A549 (cell line): ENCODE results near the gene POLR1B. TPM values are rescaled to one million over a fixed set of nuclear protein-coding genes. Genes with fewer than 3 reads are reported as not detected.

Experiments
- ATAC-seq, 2 experiments: fragments of 200-7000 bp in 1 of 2; fragments of >200 bp in 1 of 2; cut with Nextera tagmentation in 1 of 2; cut with Tn5 transposase in 1 of 2; 3 replicates each; pipeline versions ENCODE4 v1.8.0 to v1.9.1; 2018 to 2020; ENCODE audit warnings: mild to moderate bottlenecking in 1 of 2, moderate library complexity in 1 of 2
- CTCF ChIA-PET: fragments of 300-600 bp; sonication (Branson Sonifier 250); formaldehyde crosslinking; extraction: SDS; loops from one replicate; lab custom pipeline; 2021; ENCODE audit warnings: antibody characterized with exemption, inconsistent platforms; lab: Yijun Ruan, JAX
- POLR2A ChIA-PET: fragments of 350-600 bp; formaldehyde crosslinking; extraction: SDS; loops from one replicate; lab custom pipeline; 2021; ENCODE audit warnings: antibody characterized with exemption, inconsistent platforms; lab: Yijun Ruan, JAX
- DNase-seq, 2 experiments: peaks; one replicate each; pipeline versions ENCODE4 v3.0.0 to v3.0.0-alpha.2; 2011 to 2016; ENCODE audit warnings: low read depth in 1 of 2, low spot score in 1 of 2
- FAIRE-seq: peaks from 2 replicates; lab custom pipeline; 2011; peaks lifted over from hg19 to GRCh38; lab: Jason Lieb, UNC
- H3K27ac ChIP-seq, 2 experiments: fragments of >200 bp; sonication (Bioruptor Twin); formaldehyde crosslinking; 3 replicates each; pipeline ENCODE4 v1.5.1; 2016 to 2017
- H3K4me1 ChIP-seq: fragments of >200 bp; sonication (Bioruptor Twin); formaldehyde crosslinking; 3 replicates; pipeline ENCODE4 v1.6.1; 2016
- H3K4me2 ChIP-seq: fragments of >200 bp; sonication (Bioruptor Twin); formaldehyde crosslinking; 3 replicates; pipeline ENCODE4 v1.6.1; 2016
- H3K4me3 ChIP-seq: fragments of >200 bp; sonication (Bioruptor Twin); formaldehyde crosslinking; 3 replicates; pipeline ENCODE4 v1.5.1; 2016
- H3K9me3 ChIP-seq: fragments of >200 bp; sonication (Bioruptor Twin); formaldehyde crosslinking; 3 replicates; pipeline ENCODE4 v1.6.1; 2016
- BHLHE40 ChIP-seq: IDR thresholded peaks from 2 replicates; pipeline ENCODE4 v1.6.1; 2012; ENCODE audit warnings: low read depth, low read length, inconsistent platforms
- CBX8 ChIP-seq: fragments of 200-600 bp; sonication (generic); IDR thresholded peaks from 2 replicates; pipeline ENCODE4 v1.6.1; 2016
- CEBPB ChIP-seq, 2 experiments: fragments of >200 bp in 1 of 2; sonication (Bioruptor Twin) in 1 of 2; formaldehyde crosslinking in 1 of 2; IDR thresholded peaks; 2 replicates each; pipeline ENCODE4 v1.6.1; 2012 to 2016
- CHD2 ChIP-seq: fragments of 150-350 bp; IDR thresholded peaks from 2 replicates; pipeline ENCODE4 v1.6.1; 2014; ENCODE audit warnings: low read length; ENCODE audit not compliant: partially characterized antibody
- CHD4 ChIP-seq: fragments of 200-600 bp; sonication (generic); IDR thresholded peaks from 2 replicates; pipeline ENCODE4 v1.6.1; 2016; ENCODE audit warnings: antibody characterized with exemption, mild to moderate bottlenecking, borderline replicate concordance
- EHF ChIP-seq: fragments of 250-450 bp; sonication (Bioruptor Pico); IDR thresholded peaks from 2 replicates; pipeline ENCODE4 v1.5.0; 2020; ENCODE audit warnings: mild to moderate bottlenecking
- ESRRA ChIP-seq: fragments of 150-350 bp; IDR thresholded peaks from 2 replicates; pipeline ENCODE4 v1.6.1; 2014; ENCODE audit warnings: mild to moderate bottlenecking, low read length, borderline replicate concordance
- FOSB ChIP-seq: fragments of 250-450 bp; sonication (Bioruptor Pico); IDR thresholded peaks from 2 replicates; pipeline ENCODE4 v1.5.0; 2020; ENCODE audit warnings: mild to moderate bottlenecking, moderate library complexity
- FOSL2 ChIP-seq, 2 experiments: fragments of 450-650 bp in 1 of 2; fragments of >200 bp in 1 of 2; sonication (Bioruptor Twin) in 1 of 2; formaldehyde crosslinking; IDR thresholded peaks; 2 replicates each; pipeline versions ENCODE4 v1.5.0 to v1.6.1; 2016 to 2020; ENCODE audit warnings: mild to moderate bottlenecking in 1 of 2, moderate library complexity in 1 of 2
- FOXS1 ChIP-seq: fragments of 250-450 bp; sonication (Bioruptor Pico); IDR thresholded peaks from 2 replicates; pipeline ENCODE4 v1.5.0; 2020; ENCODE audit warnings: mild to moderate bottlenecking, moderate library complexity
- HDAC2 ChIP-seq: fragments of 200-600 bp; sonication (generic); IDR thresholded peaks from 2 replicates; pipeline ENCODE4 v1.6.1; 2016
- HEYL ChIP-seq: fragments of 250-450 bp; sonication (Bioruptor Pico); IDR thresholded peaks from 2 replicates; pipeline ENCODE4 v1.8.0; 2021; ENCODE audit warnings: mild to moderate bottlenecking, moderate library complexity
- MAZ ChIP-seq: fragments of 150-350 bp; IDR thresholded peaks from 2 replicates; pipeline ENCODE4 v1.6.1; 2014; ENCODE audit warnings: antibody characterized with exemption, low read depth, low read length, borderline replicate concordance
- MYC ChIP-seq: IDR thresholded peaks from 2 replicates; pipeline ENCODE4 v1.6.1; 2012; ENCODE audit warnings: mild to moderate bottlenecking, inconsistent platforms, low read length, improper control_type of control experiment, borderline replicate concordance
- NFE2L2 ChIP-seq: fragments of 150-350 bp; conservative IDR thresholded peaks from 2 replicates; pipeline ENCODE4 v1.6.1; 2014; ENCODE audit warnings: low read length
- NPAS2 ChIP-seq: fragments of 250-450 bp; sonication (Bioruptor Pico); IDR thresholded peaks from 2 replicates; pipeline ENCODE4 v1.8.0; 2022; ENCODE audit warnings: mild to moderate bottlenecking, moderate library complexity, borderline replicate concordance
- PHF8 ChIP-seq: fragments of 200-600 bp; sonication (generic); IDR thresholded peaks from 2 replicates; pipeline ENCODE4 v1.6.1; 2016; ENCODE audit warnings: low read depth, mild to moderate bottlenecking, antibody characterized with exemption, moderate library complexity, borderline replicate concordance
- POLR2A ChIP-seq: IDR thresholded peaks from 2 replicates; pipeline ENCODE4 v1.6.1; 2012; ENCODE audit warnings: mild to moderate bottlenecking, low read length
- SREBF2 ChIP-seq: fragments of 450-650 bp; IDR thresholded peaks from 2 replicates; pipeline ENCODE4 v1.6.1; 2014; ENCODE audit warnings: mild to moderate bottlenecking, moderate library complexity
- TP53 ChIP-seq: fragments of 250-450 bp; sonication (Bioruptor Pico); IDR thresholded peaks from 2 replicates; pipeline ENCODE4 v1.5.0; 2021; ENCODE audit warnings: mild to moderate bottlenecking, moderate library complexity
- ZC3H11A ChIP-seq: fragments of 450-650 bp; IDR thresholded peaks from 2 replicates; pipeline ENCODE4 v1.6.1; 2014; ENCODE audit warnings: antibody characterized with exemption, mild to moderate bottlenecking
- ZNF302 ChIP-seq: fragments of 250-450 bp; sonication (Bioruptor Pico); IDR thresholded peaks from 2 replicates; pipeline ENCODE4 v1.9.0; 2021; ENCODE audit warnings: inconsistent platforms, mild to moderate bottlenecking, moderate library complexity
- WGBS: methylation state at CpG from one replicate; pipeline ENCODE4 v1.1.6; 2017; ENCODE audit errors: missing lambda C conversion rate; 5-methylcytosine and 5-hydroxymethylcytosine counted together
- polyA plus RNA-seq, 4 experiments: library from polyadenylated mRNA; depleted of rRNA in 3 of 4; stranded (reverse); fragments of >200 nt; fragmentation: RNase III in 1 of 4; extraction: RNeasy Plus Mini Kit Qiagen cat#74134 plus additional on column Dnase treatment in 1 of 4; gene quantifications; 2 replicates in 3 of 4; 3 replicates in 1 of 4; pipeline ENCODE4 v1.2.3, GENCODE V29; 2011 to 2017
- TF ChIP-seq, protein P1 (sequence below): IDR thresholded peaks from 2 replicates; pipeline ENCODE4 v1.6.1; 2012; ENCODE audit warnings: low read depth, borderline replicate concordance
- TF ChIP-seq, protein P2 (sequence below): fragments of >200 bp; sonication (Bioruptor Twin); formaldehyde crosslinking; IDR thresholded peaks from 3 replicates; pipeline ENCODE4 v1.5.1; 2016
- TF ChIP-seq, protein P3 (sequence below): fragments of 150-350 bp; IDR thresholded peaks from 2 replicates; pipeline ENCODE4 v1.6.1; 2014; ENCODE audit warnings: low read depth, mild to moderate bottlenecking, low read length
- TF ChIP-seq, protein P4 (sequence below): fragments of >200 bp; sonication (Bioruptor Twin); formaldehyde crosslinking; IDR thresholded peaks from 2 replicates; pipeline ENCODE4 v1.6.1; 2016

POLR1B gene
- polyA plus RNA-seq, 2 of the 4 experiments (the other 2 are of a cell fraction): 18.9 to 41.2 TPM

DNA sequence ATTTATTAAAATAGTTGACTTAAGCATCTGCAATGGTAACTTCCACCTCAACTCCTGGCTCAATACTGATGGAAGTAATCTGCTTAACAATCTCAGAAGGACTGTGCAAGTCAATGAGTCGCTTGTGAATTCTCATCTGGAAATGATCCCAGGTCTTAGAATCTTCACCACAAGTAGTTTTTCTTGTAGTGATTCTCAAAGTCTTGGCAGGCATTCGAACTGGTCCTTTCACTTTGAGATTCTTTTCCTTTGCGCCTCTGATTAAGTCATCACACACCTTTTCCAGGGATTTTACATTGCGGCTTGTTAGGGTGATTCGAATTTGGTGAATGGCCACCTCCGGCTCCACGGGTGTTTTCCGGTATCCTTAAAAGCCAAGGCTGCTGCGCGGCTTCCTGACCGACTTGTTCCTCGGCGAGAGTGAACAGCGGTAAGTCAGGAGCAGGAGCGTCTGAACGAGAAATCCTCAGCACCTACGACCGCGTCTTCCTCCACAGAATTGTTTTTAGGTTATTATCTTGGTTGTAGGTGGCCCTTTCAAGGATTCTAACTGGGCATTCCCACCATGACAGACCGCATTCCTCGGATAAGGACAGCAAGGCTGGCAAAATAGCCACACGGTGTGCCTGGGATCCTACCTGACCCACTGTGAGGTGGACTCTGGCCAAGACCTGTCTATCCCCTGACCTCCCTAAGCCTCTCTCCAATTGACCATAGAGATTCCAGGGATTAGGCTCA, 79.7 kb downstream of the POLR1B start:
- H3K27ac ChIP-seq: peak overlapping the region; percentile 44 to 93
- H3K4me1 ChIP-seq: peaks cover 58% of the 10 kb centered on the region
- no peak for ATAC-seq
- TF ChIP-seq NPAS2 (CRISPR knock-in tag) (no peak), HDAC2 (no peak), ZC3H11A (no peak), MAZ (no peak), PHF8 (no peak), MYC (no peak), POLR2A (no peak), HEYL (no peak)
- TF ChIP-seq, protein P1, sequence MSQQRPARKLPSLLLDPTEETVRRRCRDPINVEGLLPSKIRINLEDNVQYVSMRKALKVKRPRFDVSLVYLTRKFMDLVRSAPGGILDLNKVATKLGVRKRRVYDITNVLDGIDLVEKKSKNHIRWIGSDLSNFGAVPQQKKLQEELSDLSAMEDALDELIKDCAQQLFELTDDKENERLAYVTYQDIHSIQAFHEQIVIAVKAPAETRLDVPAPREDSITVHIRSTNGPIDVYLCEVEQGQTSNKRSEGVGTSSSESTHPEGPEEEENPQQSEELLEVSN: no peak
- TF ChIP-seq, protein P2, sequence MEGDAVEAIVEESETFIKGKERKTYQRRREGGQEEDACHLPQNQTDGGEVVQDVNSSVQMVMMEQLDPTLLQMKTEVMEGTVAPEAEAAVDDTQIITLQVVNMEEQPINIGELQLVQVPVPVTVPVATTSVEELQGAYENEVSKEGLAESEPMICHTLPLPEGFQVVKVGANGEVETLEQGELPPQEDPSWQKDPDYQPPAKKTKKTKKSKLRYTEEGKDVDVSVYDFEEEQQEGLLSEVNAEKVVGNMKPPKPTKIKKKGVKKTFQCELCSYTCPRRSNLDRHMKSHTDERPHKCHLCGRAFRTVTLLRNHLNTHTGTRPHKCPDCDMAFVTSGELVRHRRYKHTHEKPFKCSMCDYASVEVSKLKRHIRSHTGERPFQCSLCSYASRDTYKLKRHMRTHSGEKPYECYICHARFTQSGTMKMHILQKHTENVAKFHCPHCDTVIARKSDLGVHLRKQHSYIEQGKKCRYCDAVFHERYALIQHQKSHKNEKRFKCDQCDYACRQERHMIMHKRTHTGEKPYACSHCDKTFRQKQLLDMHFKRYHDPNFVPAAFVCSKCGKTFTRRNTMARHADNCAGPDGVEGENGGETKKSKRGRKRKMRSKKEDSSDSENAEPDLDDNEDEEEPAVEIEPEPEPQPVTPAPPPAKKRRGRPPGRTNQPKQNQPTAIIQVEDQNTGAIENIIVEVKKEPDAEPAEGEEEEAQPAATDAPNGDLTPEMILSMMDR: no peak
- no peaks in the 10 kb centered on the region for H3K9me3 ChIP-seq
- ChIA-PET CTCF (interaction anchor here (1.0 to 16.6 kb wide), 9 partner anchors 19 to 106 kb away, joined by 3 to 343 read pairs (median 27); partner anchors contain the start of genes NT5DC4 and SLC20A1), POLR2A (interaction anchor here (1.0 kb wide), 1 partner anchor 23 kb away, joined by 4 read pairs; no protein-coding TSS in a partner anchor)
- no peak for DNase-seq
- no peak for FAIRE-seq
- H3K4me3 ChIP-seq: no peak overlapping the region
- peak overlapping the region; percentile 24 for H3K4me2 ChIP-seq
- 90% methylated on average over 22 of the region's 22 CpGs for WGBS

DNA sequence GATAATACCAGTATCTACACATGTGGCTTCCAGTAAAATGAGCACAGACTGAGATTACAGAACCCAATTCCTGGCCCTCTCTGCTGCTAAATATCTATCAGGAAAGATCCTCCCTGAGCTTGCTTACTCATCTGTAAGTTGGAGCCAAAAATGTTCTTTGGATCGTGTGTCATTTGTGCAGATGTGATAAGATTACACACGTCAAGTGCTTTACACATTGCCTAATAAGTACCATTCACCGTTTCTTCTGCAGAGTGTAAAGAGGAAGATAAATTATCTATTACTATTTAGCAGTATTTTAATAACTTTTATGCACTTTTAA, 80.2 kb downstream of the POLR1B start:
- ATAC-seq: 0 out of 6 replicates have a peak, but pooled peaks have one; percentile 1 to 10
- CTCF ChIA-PET: interaction anchor here (1.0 to 16.6 kb wide), 6 partner anchors 20 to 105 kb away, joined by 4 to 343 read pairs (median 91); partner anchors contain the start of genes NT5DC4 and SLC20A1

More for the DNA sequence above, 80.2 kb downstream of the POLR1B start:
- Histone ChIP-seq H3K9me3 (no peaks in the 10 kb centered on the region), H3K4me3 (no peak overlapping the region), H3K4me2 (peak overlapping the region; percentile 24), H3K27ac (peak overlapping the region; percentile 55 to 93), H3K4me1 (peaks cover 64% of the 10 kb centered on the region)
- DNase-seq (peak in 1 of 2 experiments; percentile 70), FAIRE-seq (no peak)
- WGBS: 5% methylated on average over 3 of the region's 3 CpGs
- POLR2A ChIA-PET: interaction anchor here (1.0 kb wide), 1 partner anchor 22 kb away, joined by 4 read pairs; no protein-coding TSS in a partner anchor
- TF ChIP-seq, protein P3, sequence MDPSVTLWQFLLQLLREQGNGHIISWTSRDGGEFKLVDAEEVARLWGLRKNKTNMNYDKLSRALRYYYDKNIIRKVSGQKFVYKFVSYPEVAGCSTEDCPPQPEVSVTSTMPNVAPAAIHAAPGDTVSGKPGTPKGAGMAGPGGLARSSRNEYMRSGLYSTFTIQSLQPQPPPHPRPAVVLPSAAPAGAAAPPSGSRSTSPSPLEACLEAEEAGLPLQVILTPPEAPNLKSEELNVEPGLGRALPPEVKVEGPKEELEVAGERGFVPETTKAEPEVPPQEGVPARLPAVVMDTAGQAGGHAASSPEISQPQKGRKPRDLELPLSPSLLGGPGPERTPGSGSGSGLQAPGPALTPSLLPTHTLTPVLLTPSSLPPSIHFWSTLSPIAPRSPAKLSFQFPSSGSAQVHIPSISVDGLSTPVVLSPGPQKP: no peak
- TF ChIP-seq SREBF2: no peak
- TF ChIP-seq, protein P2: no peak
- TF ChIP-seq CEBPB (IDR thresholded peaks at IDR 0.05): peak in 1 of 2 experiments; percentile 33; a peak in 1 of 4 replicates
- no peak for TF ChIP-seq ZNF302
- TF ChIP-seq HDAC2: no peak
- TF ChIP-seq BHLHE40: no peak
- TF ChIP-seq, protein P4, sequence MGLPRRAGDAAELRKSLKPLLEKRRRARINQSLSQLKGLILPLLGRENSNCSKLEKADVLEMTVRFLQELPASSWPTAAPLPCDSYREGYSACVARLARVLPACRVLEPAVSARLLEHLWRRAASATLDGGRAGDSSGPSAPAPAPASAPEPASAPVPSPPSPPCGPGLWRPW: no peak
- no peak for TF ChIP-seq CHD2
- TF ChIP-seq CHD4: no peak
- TF ChIP-seq CBX8: no peak
- TF ChIP-seq TP53: no peak
- no peak for TF ChIP-seq EHF
- TF ChIP-seq NFE2L2: no peak
- TF ChIP-seq FOXS1 (CRISPR knock-in tag): no peak
- no peak for TF ChIP-seq ESRRA
- no peak for TF ChIP-seq FOSL2 (IDR thresholded peaks at IDR 0.05)
- 0 out of 2 replicates have a peak, but pooled peaks have one; percentile 46 for TF ChIP-seq FOSL2 (CRISPR knock-in tag; IDR thresholded peaks at IDR 0.05)
- TF ChIP-seq FOSB (CRISPR knock-in tag): no peak
